Transverse colon (tissue), 4 donors: Measurements from ENCODE around the gene PASD1. TPM values are rescaled to one million over a fixed set of nuclear protein-coding genes. Genes with fewer than 3 reads are reported as not detected.

Experiments
- DNase-seq: peaks from one replicate; pipeline ENCODE4 v3.0.0-alpha.2; 2019
- H3K27ac ChIP-seq, 4 donors: fragments of 200-600 bp; sonication (generic); 2 replicates each; pipeline ENCODE4 v1.5.1; 2016 to 2018; ENCODE audit warnings: inconsistent platforms in 4 of 4
- H3K27me3 ChIP-seq: fragments of 200-600 bp; sonication (generic); 2 replicates; pipeline ENCODE4 v1.5.1; 2017; ENCODE audit warnings: inconsistent platforms
- H3K36me3 ChIP-seq, 4 donors: fragments of 200-600 bp; sonication (generic); 2 replicates each; pipeline ENCODE4 v1.5.1; 2017 to 2019; ENCODE audit warnings: inconsistent platforms in 4 of 4
- H3K4me1 ChIP-seq, 4 donors: fragments of 200-600 bp; sonication (generic); 2 replicates each; pipeline ENCODE4 v1.5.1; 2017 to 2020; ENCODE audit warnings: inconsistent platforms in 4 of 4
- H3K4me3 ChIP-seq, 4 donors: fragments of 200-600 bp; sonication (generic); 1 replicate in 1 of 4; 2 replicates in 3 of 4; pipeline versions ENCODE4 v1.5.1 to v1.6.1; 2017 to 2019; ENCODE audit warnings: inconsistent platforms in 4 of 4
- H3K9me3 ChIP-seq, 2 donors: fragments of 200-600 bp; sonication (generic); 2 replicates each; pipeline ENCODE4 v1.5.1; 2017 to 2019; ENCODE audit warnings: inconsistent platforms in 2 of 2
- EP300 ChIP-seq: sonication (generic); formaldehyde crosslinking; IDR thresholded peaks from one replicate; pipeline ENCODE4 v1.6.1; 2017; ENCODE audit warnings: antibody characterized with exemption, low read depth
- POLR2A ChIP-seq: fragments of 450-650 bp; IDR thresholded peaks from one replicate; pipeline ENCODE4 v1.6.1; 2016; ENCODE audit warnings: antibody characterized with exemption, mild to moderate bottlenecking, moderate library complexity
- POLR2AphosphoS5 ChIP-seq, 3 donors: sonication (generic); formaldehyde crosslinking; IDR thresholded peaks; one replicate each; pipeline ENCODE4 v1.6.1; 2016; ENCODE audit warnings: antibody characterized with exemption in 3 of 3
- WGBS, 2 donors: methylation state at CpG; one replicate each; pipeline ENCODE4 v1.1.5; 2018; ENCODE audit warnings: low coverage in 1 of 2; 5-methylcytosine and 5-hydroxymethylcytosine counted together
- in situ Hi-C, 4 donors: fragments of 200-750 bp; cut with MboI; loops; one replicate each; pipeline versions ENCODE4 v1.15.0 to v1.15.1; 2017; ENCODE audit warnings: low sequenced_read_pairs in 3 of 4, low pct_ligation_motif_present in 1 of 4, low pct_unique_long_range_greater_than_20kb in 1 of 4
- intact Hi-C: fragments of 100-400 bp; cut with DNase I; formaldehyde crosslinking; loops from one replicate; pipeline ENCODE4 v1.15.1; 2023; ENCODE audit warnings: low total_unique reads
- total RNA-seq, 4 donors: library from RNA; depleted of rRNA; stranded (reverse); fragments of >200 nt; gene quantifications; one replicate each; pipeline ENCODE4 v1.1.0, GENCODE V29; 2016
- TF ChIP-seq, protein P1 (sequence below), 5 experiments: fragments of 200-600 bp in 3 of 5; fragments of 450-650 bp in 2 of 5; sonication (generic) in 3 of 5; IDR thresholded peaks; 1 replicate in 2 of 5; 2 replicates in 3 of 5; pipeline ENCODE4 v1.5.1; 2016 to 2017; ENCODE audit warnings: antibody characterized with exemption in 5 of 5, inconsistent platforms in 3 of 5, mild to moderate bottlenecking in 2 of 5, moderate library complexity in 1 of 5

PASD1 gene
- total RNA-seq, 4 donors from 2014 or later, result not detected

DNA sequence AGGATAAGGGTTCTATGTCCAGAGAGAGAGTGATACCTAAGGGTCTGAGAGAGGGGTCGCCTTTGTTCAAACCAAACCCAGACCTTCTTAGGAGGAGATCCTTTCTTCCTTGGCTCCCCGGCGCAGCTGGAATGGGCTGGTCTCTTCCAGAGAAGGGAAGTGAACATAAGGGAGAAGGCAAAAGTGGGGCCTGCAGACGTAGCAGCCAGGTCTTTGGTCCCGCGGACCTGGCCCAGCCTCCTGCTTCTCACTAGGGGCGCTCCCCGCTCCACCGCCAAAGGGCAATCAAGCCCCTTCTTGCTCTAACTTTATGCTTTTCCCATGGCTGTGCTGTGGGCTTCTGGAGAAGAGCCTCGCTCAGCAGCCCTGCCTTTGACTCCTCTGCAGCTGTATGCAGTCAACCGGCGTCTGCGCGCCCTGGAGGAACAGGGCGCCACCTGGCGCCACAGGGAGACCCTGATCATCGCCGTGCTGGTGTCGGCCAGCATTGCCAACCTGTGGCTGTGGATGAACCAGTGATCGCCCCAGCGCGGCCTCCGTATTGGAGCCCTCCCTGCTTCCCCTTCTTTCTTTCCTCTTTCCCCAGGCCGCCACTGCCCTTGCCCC lies 158.9 kb downstream of the PASD1 start:
- Histone ChIP-seq H3K9me3 (no peaks in the 10 kb centered on the region), H3K36me3 (no peaks in the 10 kb centered on the region), H3K27ac (no peak overlapping the region), H3K4me3 (no peak overlapping the region), H3K4me1 (no peaks in the 10 kb centered on the region), H3K27me3 (no peaks in the 10 kb centered on the region)
- TF ChIP-seq, protein P1, sequence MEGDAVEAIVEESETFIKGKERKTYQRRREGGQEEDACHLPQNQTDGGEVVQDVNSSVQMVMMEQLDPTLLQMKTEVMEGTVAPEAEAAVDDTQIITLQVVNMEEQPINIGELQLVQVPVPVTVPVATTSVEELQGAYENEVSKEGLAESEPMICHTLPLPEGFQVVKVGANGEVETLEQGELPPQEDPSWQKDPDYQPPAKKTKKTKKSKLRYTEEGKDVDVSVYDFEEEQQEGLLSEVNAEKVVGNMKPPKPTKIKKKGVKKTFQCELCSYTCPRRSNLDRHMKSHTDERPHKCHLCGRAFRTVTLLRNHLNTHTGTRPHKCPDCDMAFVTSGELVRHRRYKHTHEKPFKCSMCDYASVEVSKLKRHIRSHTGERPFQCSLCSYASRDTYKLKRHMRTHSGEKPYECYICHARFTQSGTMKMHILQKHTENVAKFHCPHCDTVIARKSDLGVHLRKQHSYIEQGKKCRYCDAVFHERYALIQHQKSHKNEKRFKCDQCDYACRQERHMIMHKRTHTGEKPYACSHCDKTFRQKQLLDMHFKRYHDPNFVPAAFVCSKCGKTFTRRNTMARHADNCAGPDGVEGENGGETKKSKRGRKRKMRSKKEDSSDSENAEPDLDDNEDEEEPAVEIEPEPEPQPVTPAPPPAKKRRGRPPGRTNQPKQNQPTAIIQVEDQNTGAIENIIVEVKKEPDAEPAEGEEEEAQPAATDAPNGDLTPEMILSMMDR (IDR thresholded peaks at IDR 0.05), result peak in 2 of 5 experiments; percentile 6 to 17
- no peak for TF ChIP-seq POLR2AphosphoS5 (IDR thresholded peaks at IDR 0.05)
- 66% methylated on average over 24 of the region's 24 CpGs; no CpG with 5 or more reads in 1 of the 2 donors for WGBS, 2 donors
- DNase-seq, result peak; percentile 14
- in situ Hi-C loops (no loop called here), intact Hi-C loops (no loop called here)

DNA sequence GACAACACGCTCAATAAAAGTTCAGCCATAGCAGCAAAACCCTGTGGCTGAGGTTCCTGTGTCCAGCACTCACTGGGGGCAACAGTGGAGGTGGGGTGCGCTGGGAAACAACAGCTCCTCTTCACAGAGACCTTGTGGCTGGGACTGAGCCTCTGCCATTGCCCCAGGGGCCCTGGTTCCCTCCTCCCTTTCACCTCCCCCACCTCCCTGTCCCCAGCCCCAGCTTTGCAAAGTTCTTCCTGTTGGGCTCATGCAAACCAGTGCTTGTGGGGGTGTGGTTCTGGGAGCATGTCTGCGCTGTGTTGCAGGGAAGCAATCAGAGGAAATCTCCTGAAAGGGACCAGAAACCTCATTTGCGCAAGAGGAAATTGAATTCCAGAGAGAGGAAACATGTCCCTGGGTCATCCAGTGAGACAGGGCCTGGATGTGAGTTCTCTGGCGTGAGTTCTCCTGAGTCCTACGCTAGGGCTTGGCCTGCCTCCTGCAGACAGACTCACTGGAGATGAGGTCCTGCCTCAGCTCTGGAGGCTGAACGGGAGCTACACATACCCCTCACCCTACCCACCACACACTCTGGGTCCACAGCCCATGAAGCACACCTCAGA lies 159.8 kb downstream of the PASD1 start:
- Histone ChIP-seq H3K36me3 (no peaks in the 10 kb centered on the region), H3K4me3 (no peak overlapping the region), H3K4me1 (no peaks in the 10 kb centered on the region), H3K27ac (no peak overlapping the region), H3K9me3 (no peaks in the 10 kb centered on the region), H3K27me3 (no peaks in the 10 kb centered on the region)
- no peak for DNase-seq
- intact Hi-C loops (no loop called here), in situ Hi-C loops (no loop called here)
- 82% methylated on average over 7 of the region's 7 CpGs; no CpG with 5 or more reads in 1 of the 2 donors for WGBS, 2 donors
- TF ChIP-seq EP300, result no peak
- TF ChIP-seq POLR2AphosphoS5 (IDR thresholded peaks at IDR 0.05), result no peak
- TF ChIP-seq, protein P1 (IDR thresholded peaks at IDR 0.05), result no peak
- no peak for TF ChIP-seq POLR2A

DNA sequence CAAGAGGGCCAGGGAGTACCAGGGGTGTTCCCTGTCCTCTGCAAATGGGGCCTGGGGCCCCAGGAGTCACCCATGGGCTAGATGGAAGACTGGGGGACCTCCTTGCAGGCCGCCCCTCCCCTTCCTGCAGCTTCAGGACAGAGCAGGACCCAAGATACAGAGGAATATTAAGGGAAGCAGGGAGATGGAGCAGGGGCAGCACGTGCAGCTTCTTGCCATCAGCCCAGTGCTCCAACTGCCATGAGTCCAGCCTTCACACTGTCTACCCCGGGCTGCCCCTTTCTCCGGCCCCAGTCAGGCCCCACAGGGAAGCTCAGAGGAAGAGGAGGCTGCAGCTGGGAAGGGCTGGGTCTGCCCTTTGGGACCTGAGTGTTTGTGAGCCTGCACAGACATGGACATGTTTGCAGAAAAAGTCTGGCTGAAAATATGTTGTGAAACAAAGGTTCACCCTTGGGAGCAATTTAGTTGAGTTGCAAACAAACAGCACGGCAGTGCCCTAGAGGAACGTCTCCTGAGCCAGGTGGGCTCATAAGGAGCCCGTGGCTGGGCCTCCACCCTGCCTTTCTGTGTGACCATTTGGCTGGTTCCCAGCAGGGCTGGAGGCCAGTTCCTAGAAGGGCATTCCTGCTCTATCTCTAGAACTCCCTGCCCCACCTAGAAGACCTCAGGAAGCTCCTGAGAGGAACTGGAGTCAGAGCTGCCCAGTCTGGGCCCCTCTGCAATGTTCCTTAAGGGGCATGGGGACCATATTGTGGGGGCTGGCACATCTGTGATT lies 161.3 kb downstream of the PASD1 start:
- no peak overlapping the region for H3K27ac ChIP-seq
- in situ Hi-C loops (loop anchor here in 2 of 4 donors (25.0 kb wide), 2 partner anchors 913 to 1088 kb away; partner anchors contain the start of gene GABRQ (in 2 of the 2)), intact Hi-C loops (no loop called here)
- H3K36me3 ChIP-seq, result no peaks in the 10 kb centered on the region
- H3K9me3 ChIP-seq, result no peaks in the 10 kb centered on the region
- no peaks in the 10 kb centered on the region for H3K27me3 ChIP-seq
- DNase-seq, result no peak
- WGBS, 2 donors, result 59% methylated on average over 7 of the region's 7 CpGs; no CpG with 5 or more reads in 1 of the 2 donors
- H3K4me1 ChIP-seq, result no peaks in the 10 kb centered on the region
- TF ChIP-seq EP300 (no peak), POLR2AphosphoS5 (IDR thresholded peaks at IDR 0.05) (no peak), POLR2A (no peak)
- TF ChIP-seq, protein P1 (IDR thresholded peaks at IDR 0.05), result no peak
- no peak overlapping the region for H3K4me3 ChIP-seq

DNA sequence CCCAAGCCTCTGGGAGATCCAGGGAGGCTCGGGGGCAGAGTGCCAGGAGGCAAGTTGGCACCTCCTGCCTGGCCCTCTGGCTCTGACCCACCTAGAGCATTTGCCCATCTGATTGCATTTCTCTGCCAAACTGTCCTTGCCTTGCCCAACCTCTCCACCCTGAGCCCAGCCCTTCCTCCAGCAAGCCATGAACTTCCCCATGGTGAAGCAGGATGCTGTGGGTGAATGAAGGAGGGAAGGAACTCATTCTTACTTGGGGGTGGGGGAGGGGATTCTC lies 161.8 kb downstream of the PASD1 start:
- intact Hi-C loops (no loop called here), in situ Hi-C loops (loop anchor here in 2 of 4 donors (25.0 kb wide), 2 partner anchors 912 to 1087 kb away; partner anchors contain the start of gene GABRQ (in 2 of the 2))
- no peak for DNase-seq
- H3K4me1 ChIP-seq, result no peaks in the 10 kb centered on the region
- no peaks in the 10 kb centered on the region for H3K27me3 ChIP-seq
- no peak for TF ChIP-seq POLR2AphosphoS5 (IDR thresholded peaks at IDR 0.05)
- no peak for TF ChIP-seq EP300
- TF ChIP-seq, protein P1 (IDR thresholded peaks at IDR 0.05), result no peak
- no peak for TF ChIP-seq POLR2A
- no peaks in the 10 kb centered on the region for H3K36me3 ChIP-seq
- WGBS, 2 donors, result 29% methylated on average over 1 of the region's 1 CpG; no CpG with 5 or more reads in 1 of the 2 donors
- no peak overlapping the region for H3K4me3 ChIP-seq
- H3K27ac ChIP-seq, result no peak overlapping the region
- no peaks in the 10 kb centered on the region for H3K9me3 ChIP-seq
